SU-DHL-6 (cell line): Measurements from ENCODE around the gene DHDDS.

ENCODE experiments used
- H2AFZ ChIP-seq: fragments of 200-600 bp; sonication (generic); 2 replicates; pipeline ENCODE4 v1.6.1; 2014; ENCODE audit warnings: low read depth, mild to moderate bottlenecking, moderate library complexity, mixed read lengths, antibody characterized with exemption, low read length; ENCODE audit not compliant: severe bottlenecking
- H3F3A ChIP-seq: fragments of 200-600 bp; shearing (Covaris generic); 2 replicates; pipeline ENCODE4 v1.6.0; 2016; ENCODE audit warnings: antibody characterized with exemption, mild to moderate bottlenecking; ENCODE audit not compliant: insufficient read depth
- H3K27ac ChIP-seq: fragments of 200-600 bp; sonication (generic); 2 replicates; pipeline ENCODE4 v1.5.1; 2016; ENCODE audit warnings: low read depth, mild to moderate bottlenecking, low read length, moderate library complexity, mixed read lengths
- H3K27me3 ChIP-seq: fragments of 200-600 bp; sonication (generic), shearing (Covaris generic); 2 replicates; pipeline ENCODE4 v1.6.0; 2014; ENCODE audit warnings: mild to moderate bottlenecking, low read length
- H3K36me3 ChIP-seq: fragments of 200-600 bp; sonication (generic); 2 replicates; pipeline ENCODE4 v1.6.1; 2014; ENCODE audit warnings: mild to moderate bottlenecking, low read length, mixed read lengths
- H3K4me2 ChIP-seq: fragments of 300-600, 200-600 bp; shearing (Covaris generic), sonication (generic); 2 replicates; pipeline ENCODE4 v1.6.0; 2014; ENCODE audit warnings: low read length, low read depth, mild to moderate bottlenecking; ENCODE audit not compliant: poor library complexity, severe bottlenecking
- H3K4me3 ChIP-seq: fragments of 200-600 bp; sonication (generic); 2 replicates; pipeline ENCODE4 v1.5.1; 2014; ENCODE audit warnings: antibody characterized with exemption, low read length, mild to moderate bottlenecking, mixed read lengths; ENCODE audit not compliant: insufficient read depth, poor library complexity, severe bottlenecking
- H3K79me2 ChIP-seq: fragments of 200-600 bp; sonication (generic); 2 replicates; pipeline ENCODE4 v1.6.1; 2014; ENCODE audit warnings: mild to moderate bottlenecking, low read length, moderate library complexity; ENCODE audit not compliant: insufficient read depth
- H3K9ac ChIP-seq: fragments of 200-600 bp; sonication (generic); 2 replicates; pipeline ENCODE4 v1.7.0; 2014; ENCODE audit warnings: mild to moderate bottlenecking, low read length
- H3K9me2 ChIP-seq: fragments of 200-600 bp; sonication (generic); replicated peaks from 2 replicates; pipeline ENCODE4 v1.6.1; 2014; ENCODE audit warnings: low read length; ENCODE audit not compliant: insufficient read depth
- H3K9me3 ChIP-seq: fragments of 200-600 bp; sonication (generic); 2 replicates; pipeline ENCODE4 v1.6.1; 2014; ENCODE audit warnings: low read length, mixed read lengths; ENCODE audit not compliant: insufficient read depth
- H4K20me1 ChIP-seq: fragments of 200-600 bp; sonication (generic); 2 replicates; pipeline ENCODE4 v1.6.1; 2014; ENCODE audit warnings: low read depth, mild to moderate bottlenecking, antibody characterized with exemption, low read length, moderate library complexity, mixed read lengths
- EZH2phosphoT487 ChIP-seq: fragments of 200-600 bp; sonication (generic), shearing (Covaris generic); conservative IDR thresholded peaks from 2 replicates; pipeline ENCODE4 v1.6.1; 2018; ENCODE audit warnings: mild to moderate bottlenecking, antibody characterized with exemption, low read length, moderate library complexity, mixed read lengths
- TF ChIP-seq, protein P1 (sequence below): fragments of 200-600 bp; sonication (generic); IDR thresholded peaks from one replicate; pipeline ENCODE4 v1.5.1; 2017; ENCODE audit warnings: antibody characterized with exemption, mild to moderate bottlenecking, low read length, moderate library complexity; ENCODE audit not compliant: insufficient read depth, poor library complexity, severe bottlenecking

The DHDDS gene

DNA sequence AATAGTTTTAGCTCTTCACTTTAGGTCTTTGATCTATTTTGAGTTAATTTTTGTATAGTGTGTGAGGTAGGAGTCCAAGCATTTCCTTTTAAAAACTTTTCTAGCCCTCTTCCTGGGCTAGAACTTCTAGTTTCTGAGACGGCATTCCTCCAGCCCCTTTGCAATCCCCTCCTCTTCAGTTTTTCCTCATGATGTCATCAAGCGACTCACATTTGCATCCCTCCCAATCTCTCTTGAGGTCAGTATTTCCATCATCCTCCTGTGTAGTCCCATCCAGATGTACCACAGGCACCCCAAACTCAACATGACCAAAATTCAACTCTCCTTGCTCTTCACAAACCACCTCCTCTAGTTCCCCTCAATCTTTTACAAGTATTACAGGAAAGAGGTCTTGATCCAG lies 50.8 kb downstream of the DHDDS start:
- Histone ChIP-seq H3K4me3 (no peak overlapping the region), H4K20me1 (no peaks in the 10 kb centered on the region), H3K9me3 (no peaks in the 10 kb centered on the region), H3K4me2 (no peak overlapping the region), H3K9ac (no peak overlapping the region), H3F3A (peaks cover 22% of the 10 kb centered on the region), H3K36me3 (peaks cover 4% of the 10 kb centered on the region; the same call in 1 of the 2 replicates), H3K27ac (no peak overlapping the region), H2AFZ (no peak overlapping the region), H3K79me2 (no peaks in the 10 kb centered on the region), H3K9me2 (no peaks in the 10 kb centered on the region), H3K27me3 (no peaks in the 10 kb centered on the region)
- TF ChIP-seq EZH2phosphoT487 = no peak
- TF ChIP-seq, protein P1, sequence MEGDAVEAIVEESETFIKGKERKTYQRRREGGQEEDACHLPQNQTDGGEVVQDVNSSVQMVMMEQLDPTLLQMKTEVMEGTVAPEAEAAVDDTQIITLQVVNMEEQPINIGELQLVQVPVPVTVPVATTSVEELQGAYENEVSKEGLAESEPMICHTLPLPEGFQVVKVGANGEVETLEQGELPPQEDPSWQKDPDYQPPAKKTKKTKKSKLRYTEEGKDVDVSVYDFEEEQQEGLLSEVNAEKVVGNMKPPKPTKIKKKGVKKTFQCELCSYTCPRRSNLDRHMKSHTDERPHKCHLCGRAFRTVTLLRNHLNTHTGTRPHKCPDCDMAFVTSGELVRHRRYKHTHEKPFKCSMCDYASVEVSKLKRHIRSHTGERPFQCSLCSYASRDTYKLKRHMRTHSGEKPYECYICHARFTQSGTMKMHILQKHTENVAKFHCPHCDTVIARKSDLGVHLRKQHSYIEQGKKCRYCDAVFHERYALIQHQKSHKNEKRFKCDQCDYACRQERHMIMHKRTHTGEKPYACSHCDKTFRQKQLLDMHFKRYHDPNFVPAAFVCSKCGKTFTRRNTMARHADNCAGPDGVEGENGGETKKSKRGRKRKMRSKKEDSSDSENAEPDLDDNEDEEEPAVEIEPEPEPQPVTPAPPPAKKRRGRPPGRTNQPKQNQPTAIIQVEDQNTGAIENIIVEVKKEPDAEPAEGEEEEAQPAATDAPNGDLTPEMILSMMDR = no peak

DNA sequence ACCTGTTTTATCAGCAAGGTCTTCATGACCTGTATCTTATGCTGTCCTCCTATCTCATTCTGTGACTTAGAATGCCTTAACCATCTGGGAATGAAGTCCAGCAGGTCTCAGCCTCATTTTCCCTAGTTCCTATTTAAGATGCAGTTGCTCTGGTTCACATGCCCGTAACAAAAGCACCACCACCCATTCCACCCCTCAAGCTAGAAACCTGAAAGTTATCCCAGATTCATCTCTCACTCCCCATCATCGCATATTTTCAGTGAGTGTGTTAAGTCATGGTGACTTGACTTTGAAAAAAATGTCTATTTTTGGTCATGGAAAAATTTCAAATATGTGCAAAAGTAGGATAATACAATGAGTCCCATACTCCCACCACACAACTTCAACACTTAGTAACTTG lies 51.9 kb downstream of the DHDDS start:
- peaks cover 2% of the 10 kb centered on the region; the same call in 1 of the 2 replicates for H3K36me3 ChIP-seq
- no peaks in the 10 kb centered on the region for H3K79me2 ChIP-seq
- H3K9me3 ChIP-seq = no peaks in the 10 kb centered on the region
- H3K27me3 ChIP-seq = no peaks in the 10 kb centered on the region
- peaks cover 13% of the 10 kb centered on the region for H3F3A ChIP-seq
- H3K4me2 ChIP-seq = no peak overlapping the region
- H3K27ac ChIP-seq = no peak overlapping the region
- no peaks in the 10 kb centered on the region for H3K9me2 ChIP-seq
- H3K4me3 ChIP-seq = no peak overlapping the region
- no peak for TF ChIP-seq EZH2phosphoT487
- TF ChIP-seq, protein P1 = no peak
- H3K9ac ChIP-seq = no peak overlapping the region
- no peaks in the 10 kb centered on the region for H4K20me1 ChIP-seq
- H2AFZ ChIP-seq = no peak overlapping the region

DNA sequence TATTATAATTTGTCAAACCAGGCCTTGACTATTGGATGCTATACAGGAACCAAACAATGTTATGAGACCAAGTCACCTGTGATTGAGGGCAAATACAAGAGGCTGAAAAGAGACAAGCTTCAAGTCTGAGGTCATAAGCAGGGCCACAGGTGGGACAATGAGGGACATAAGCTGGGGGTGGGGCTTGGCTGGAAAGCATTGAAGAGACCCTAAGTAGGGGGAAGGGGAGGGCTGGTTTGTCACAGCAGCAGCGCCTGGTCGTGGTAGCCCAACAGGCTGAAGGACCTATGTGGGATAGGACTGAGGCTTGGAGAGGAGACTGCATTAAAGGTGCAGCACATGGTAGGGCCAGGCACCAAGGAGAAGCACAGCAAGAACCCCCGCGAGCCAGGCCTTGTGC lies 58.0 kb downstream of the DHDDS start:
- no peak overlapping the region for H2AFZ ChIP-seq
- no peak overlapping the region for H3K27ac ChIP-seq
- H3K4me3 ChIP-seq = no peak overlapping the region
- TF ChIP-seq, protein P1 = no peak
- no peak for TF ChIP-seq EZH2phosphoT487
- H3K9ac ChIP-seq = no peak overlapping the region
- no peaks in the 10 kb centered on the region for H3K36me3 ChIP-seq
- H3K4me2 ChIP-seq = no peak overlapping the region
- H3F3A ChIP-seq = no peaks in the 10 kb centered on the region
- H3K27me3 ChIP-seq = no peaks in the 10 kb centered on the region
- H4K20me1 ChIP-seq = no peaks in the 10 kb centered on the region
- no peaks in the 10 kb centered on the region for H3K79me2 ChIP-seq
- H3K9me2 ChIP-seq = no peaks in the 10 kb centered on the region
- no peaks in the 10 kb centered on the region for H3K9me3 ChIP-seq
